HG03045 (cell line): ENCODE data around the gene DNASE1L2.

ENCODE experiments used
- ATAC-seq: cut with Tn5 transposase; IDR thresholded peaks from one replicate; pipeline ENCODE4 v1.9.1; 2021; ENCODE audit warnings: mild to moderate bottlenecking, moderate library complexity; ENCODE audit not compliant: unreplicated experiment

DNASE1L2 gene, protein sequence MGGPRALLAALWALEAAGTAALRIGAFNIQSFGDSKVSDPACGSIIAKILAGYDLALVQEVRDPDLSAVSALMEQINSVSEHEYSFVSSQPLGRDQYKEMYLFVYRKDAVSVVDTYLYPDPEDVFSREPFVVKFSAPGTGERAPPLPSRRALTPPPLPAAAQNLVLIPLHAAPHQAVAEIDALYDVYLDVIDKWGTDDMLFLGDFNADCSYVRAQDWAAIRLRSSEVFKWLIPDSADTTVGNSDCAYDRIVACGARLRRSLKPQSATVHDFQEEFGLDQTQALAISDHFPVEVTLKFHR

DNA sequence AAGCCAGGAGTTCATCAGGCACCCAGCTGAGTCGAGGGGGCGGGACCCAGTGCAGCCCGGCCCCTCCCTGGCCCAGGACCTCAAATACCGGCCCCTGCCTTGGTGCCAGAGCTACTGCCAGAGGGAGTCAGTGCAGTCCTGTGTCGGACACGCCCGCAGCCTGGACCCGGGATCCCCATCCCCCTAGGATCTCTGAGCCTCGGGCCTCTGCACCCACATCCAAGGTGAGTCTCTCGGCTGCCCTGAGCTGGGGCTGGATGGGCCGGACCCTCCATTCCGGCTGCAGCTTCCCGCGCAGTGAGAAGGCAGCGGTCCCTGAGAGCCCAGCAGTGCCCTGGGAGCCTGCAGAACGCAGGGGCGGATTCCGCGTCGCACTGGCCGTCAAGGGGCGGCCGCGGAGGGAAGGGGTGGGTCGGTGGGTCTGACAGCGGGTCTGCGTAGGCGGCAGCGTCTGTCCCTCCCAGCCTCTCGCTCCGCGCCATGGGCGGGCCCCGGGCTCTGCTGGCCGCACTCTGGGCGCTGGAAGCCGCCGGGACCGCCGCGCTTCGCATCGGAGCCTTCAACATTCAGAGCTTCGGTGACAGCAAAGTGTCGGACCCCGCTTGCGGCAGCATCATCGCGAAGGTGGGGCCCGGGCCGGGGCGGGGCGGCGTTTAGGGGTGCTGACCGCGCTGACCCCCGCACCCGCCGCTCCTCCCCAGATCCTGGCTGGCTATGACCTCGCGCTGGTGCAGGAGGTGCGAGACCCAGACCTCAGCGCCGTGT, at the start of gene DNASE1L2:
Gene DNASE1L2, plus strand, starts transcription at position 108 of the 765 bp plus-strand sequence. Its CDS starts 373 bp downstream, at position 481.
- no peak for ATAC-seq

DNA sequence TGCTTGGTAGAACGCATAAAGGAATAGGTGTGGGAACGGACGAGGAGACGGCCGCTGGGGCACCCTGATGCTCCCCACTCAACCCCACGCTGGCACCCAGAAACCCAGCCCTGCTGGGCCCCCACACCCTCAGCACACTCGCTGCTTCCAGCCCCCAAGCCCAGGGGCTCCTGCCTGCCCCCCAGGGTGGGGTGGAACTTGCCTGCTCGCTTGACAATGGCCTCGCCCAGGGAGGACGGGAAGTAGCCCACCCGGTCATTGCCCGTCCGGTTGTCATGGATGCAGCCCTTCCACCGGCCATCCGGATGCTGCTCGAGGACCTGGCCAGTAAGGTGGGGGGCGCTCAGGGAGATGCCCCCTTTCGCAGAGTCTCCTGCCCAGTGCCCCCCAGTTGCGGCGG, 49.7 kb upstream of the DNASE1L2 start:
- no peak for ATAC-seq

DNA sequence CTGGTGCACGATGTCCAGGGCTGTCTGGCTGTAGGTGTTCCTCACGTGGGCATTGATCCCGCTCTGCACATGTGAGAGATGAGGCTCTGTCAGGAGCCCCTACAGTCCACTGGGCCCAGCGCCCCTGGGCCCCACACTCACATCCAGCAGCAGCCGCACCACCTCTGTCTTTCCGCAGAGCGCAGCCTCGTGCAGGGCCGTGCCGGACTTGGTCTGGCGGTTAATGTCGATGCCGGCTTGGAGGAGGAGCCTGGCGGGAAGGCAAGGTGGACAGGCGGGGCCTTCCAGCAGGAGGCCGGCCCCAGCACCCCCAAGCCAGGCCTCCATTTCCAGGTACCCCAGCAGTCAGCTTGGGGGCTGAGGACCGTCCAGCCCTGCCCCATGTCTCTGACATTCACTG, 49.0 kb upstream of the DNASE1L2 start:
- ATAC-seq, result no peak

DNA sequence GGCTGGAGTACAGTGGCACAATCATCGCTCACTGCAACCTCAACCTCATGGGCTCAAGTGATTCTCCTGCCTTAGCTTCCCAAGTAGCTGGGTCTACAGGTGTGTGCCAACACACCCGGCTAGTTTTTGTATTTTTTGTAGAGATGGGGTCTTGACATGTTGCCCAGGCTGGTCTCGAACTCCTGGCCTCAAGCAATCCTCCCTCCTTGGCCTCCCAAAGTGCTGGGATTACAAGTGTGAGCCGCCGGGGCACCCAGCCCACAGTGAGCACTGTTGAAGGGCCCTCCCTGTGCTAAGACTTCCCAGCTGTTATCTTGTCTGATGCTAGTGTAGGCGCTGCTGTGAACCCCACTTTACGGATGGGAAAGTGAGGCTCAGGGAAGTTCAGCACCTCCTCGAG, 47.8 kb upstream of the DNASE1L2 start:
- no peak for ATAC-seq

DNA sequence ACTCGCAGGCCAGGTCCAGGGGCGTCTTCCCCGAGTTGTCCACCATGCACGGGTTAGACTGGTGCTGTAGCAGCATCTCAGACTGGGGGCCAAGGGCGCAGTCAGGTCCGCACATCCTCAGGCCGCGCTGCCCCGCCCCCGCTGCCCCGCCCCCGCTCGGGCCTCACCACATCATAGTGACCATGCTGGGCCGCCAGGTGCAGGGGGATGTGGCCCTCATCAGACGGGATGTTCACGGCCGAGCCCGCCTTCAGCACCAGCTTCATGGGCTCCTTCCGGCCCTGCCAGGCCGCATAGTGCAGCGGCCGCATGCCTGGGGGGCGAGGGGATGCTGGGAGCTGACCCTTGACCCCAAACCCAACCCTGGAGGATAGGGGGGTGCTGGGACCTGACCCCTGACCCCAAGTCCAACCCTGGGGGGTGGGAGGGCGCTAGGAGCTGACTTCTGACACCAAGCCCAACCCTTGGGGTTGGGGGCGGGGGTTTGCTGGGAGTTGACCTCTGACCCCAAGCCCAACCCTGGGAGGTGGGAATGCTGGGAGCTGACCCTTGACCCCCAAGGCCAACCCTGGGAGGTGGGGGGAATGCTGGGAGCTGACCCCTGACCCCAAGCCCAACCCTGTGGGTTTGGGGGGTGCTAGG, 46.9 kb upstream of the DNASE1L2 start:
- no peak for ATAC-seq

DNA sequence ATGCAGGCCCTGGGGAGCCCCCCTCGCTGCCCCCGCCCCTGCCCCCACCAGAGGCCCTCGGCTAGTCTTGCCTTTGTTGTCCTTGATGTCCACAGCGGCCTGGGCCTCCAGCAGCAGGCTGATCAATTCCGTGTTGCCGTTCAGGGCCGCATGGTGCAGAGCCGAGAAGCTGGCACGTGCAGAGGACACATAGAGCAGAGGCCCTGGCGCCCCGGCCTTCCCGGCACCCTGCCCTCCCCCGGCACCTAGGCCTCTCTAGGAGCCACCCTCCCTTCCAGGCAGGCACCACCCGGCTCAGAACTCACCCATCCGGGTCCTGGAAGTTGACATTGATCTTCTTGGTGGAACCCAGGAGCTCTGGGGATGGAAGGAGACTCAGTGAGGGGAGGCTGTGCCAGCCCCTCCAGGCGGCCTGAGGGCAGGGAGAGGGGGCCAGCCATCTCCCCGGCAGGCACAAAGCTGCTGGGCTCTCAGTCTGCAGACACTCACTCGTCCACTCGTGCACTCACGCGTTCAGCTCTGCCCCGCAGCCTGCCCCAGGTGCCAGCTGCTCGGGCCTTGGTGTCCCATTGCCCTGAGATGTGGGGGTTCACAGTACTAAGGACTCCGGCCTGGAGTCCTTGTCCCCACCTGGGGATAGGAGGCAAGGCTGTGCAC, 46.1 kb upstream of the DNASE1L2 start:
- no peak for ATAC-seq

DNA sequence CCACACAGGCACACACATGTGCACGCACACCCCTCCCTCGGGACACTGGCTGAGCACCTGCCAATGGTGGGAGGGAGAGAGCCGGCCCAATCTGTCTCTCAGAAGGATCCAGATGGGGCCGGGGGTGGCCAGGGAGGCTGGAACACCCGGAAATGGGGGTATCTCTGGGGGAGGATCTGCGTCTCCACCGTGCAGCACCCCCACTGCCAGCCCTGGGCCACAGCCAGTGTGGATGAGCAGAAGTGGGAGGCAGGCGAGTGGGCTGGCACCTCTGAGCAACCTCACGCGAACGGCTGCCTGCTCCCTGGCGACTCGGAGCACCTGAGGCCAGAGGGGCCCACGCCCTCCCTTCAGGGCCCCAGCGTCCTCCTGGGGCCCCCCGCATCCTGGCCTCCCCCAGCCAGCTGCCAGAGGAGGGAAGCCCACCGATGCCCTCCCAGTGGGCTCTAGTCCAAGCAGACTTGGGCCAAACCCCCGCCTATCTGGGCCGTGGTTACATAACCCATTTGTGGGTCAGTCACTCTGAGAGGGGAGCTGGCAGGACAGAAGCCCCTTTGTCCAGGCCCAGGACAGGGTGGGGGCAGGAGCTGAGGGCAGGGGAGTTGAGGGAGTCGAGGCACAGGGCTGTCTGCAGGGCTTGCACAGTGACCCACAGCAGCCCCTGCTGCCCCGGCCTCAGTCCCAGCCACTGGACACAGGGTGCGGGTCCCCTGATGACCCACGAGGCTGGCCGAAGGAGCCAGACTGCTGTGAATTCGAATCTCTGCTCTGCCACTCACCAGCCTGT, 45.4 kb upstream of the DNASE1L2 start:
- no peak for ATAC-seq

DNA sequence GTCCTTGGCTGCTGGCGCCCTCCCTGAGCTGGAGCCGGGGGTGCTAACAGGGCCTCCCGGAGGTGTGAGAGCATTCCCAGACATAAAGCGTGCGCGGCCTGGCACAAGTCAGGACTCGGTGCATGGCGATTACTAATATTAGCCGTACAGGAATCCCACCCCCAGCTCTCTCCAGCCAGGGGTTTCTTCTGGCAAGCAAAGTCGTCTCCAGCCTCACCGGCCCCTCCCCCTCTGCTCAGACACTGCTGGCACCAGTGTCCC, 44.9 kb upstream of the DNASE1L2 start:
- no peak for ATAC-seq

DNA sequence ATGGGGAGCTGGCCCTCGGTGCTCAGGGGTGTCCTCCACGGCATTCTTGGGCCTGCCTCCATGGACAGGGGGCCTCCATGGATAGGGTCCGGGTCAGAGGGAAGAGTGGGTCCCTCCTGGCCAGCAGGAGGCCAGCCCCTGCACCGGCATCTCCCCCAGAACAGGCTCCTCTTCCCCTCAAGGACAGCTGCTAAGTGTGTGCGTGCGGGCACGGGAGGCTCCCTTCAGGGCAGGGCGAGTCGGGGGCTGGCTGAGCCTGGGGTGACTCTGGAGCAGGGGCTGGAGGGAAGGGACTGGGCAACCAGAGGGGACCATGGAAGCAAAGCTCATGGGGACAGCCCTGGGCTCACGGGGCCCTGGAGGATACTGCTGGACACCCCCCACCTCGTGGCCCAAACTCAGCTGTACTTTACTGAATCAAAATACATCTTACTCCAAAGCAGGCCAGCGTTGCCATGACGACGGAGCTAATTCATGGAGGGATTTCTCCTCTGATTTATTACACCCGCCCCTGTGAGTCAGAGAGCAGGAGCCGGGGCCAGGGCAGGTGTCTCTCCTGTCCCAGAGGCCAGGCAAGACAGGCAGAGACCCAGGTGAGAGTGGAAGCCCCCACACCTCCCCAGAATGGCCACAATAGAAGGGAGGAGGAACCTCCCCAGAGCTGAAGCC, 41.9 kb upstream of the DNASE1L2 start:
- no peak for ATAC-seq

DNA sequence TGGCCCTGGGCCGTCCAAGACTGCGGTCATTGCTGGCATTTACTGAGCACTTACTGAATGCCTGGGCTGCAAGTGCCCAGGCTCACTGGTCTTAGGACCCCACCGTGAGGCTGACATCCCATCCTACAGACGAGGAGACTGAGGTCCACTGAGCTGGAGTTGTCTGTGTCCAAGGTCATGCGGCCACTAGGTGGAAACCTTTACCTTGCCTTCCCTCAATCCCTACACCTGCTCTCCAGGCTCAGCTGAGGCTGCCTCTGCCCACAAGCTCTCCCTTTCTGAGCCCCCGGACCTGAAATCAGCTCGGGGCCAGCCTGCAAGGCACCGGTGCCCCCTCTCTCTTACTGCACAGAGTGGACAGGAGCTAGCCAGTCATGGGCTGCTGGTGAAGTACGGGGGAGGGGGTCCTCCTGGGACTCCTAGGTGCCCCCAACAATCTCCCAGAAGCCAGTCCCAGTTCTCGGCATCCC, 41.4 kb upstream of the DNASE1L2 start:
- no peak for ATAC-seq

DNA sequence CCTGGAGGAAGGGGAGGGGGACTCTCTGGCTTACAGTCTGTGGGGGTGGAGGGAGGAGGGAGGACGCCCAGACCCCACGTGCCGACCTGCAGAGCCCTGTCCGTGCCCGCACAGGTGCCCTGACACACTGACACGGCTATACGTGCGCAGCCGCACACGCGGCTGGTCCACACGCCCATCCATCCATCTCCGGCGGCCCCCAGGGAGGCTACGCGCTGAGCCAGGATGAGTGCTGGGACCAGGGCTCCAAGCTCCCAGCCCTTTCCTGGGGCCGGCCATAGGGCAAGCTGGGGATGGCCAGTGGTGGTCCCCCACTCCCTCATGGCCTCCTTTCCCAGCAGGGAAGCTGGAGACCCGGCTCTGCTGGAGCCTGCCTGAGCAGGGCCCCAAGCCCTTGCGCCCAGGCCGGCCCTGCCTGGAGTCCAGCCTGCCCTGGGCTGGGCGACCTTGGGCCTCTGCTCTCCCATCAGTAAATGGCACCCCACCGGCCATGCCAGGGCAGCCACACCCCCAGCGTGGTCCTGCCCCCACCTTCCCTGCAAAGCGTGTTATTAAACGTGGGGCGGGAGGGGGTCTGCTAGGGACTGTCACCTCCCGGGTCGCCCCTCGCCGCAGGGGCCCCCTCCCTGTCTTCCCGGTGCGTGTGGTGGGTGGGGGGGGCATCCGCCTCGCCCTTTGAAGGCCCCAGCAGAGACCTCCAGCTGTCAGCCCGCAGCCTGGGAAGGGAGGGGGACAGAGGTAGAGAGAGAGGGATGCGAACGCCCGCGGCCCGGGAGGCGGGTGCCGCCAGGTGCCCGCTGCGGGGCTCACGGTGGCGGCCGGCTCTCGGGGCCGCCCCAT, 40.7 kb upstream of the DNASE1L2 start:
- ATAC-seq, result no peak

DNA sequence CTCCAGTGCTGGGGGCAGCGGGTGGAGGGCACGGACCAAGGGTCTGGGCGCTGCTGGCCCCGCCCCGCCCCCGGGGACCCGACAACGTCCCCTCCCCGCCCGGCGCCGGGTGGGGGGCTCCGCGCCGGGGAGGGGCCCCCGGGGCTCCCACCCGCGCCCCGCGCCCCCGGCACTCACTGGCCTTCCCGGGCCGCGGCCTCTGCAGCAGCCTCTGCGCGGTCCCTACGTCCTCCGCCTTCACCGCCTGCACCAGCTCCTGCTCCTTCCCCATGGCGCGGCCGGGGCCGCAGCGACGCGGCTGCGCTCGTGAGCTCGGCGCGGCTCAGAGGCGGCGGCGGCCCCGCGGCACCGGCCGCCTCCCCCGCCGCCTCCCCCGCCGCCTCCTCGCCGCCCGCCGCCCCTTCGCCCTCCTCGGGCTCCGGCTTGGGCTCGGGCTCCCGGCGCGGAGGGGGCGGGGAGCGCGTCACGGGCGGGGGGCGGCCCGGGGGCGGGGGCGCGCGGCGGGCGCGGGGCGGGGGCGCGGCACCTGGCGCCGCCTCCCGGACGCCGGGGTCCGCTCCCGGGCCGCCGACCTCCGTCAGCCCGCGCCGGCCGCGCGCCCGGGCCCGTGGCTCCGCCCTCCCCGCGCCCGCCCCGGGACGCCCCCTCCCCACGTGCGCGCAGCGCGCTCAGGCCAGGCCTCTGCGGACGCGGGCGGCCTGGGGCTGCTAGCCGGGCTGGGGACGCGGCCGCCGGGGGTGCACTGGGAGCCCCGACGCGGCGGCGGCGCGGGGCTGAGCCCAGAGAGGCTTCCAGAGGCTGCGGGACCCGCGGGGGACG, 39.9 kb upstream of the DNASE1L2 start, which contains the start of gene CASKIN1:
Gene CASKIN1, minus strand, starts transcription at position 444 of the 819 bp plus-strand sequence. Its CDS starts 173 bp downstream, at position 271.
- no peak for ATAC-seq

DNA sequence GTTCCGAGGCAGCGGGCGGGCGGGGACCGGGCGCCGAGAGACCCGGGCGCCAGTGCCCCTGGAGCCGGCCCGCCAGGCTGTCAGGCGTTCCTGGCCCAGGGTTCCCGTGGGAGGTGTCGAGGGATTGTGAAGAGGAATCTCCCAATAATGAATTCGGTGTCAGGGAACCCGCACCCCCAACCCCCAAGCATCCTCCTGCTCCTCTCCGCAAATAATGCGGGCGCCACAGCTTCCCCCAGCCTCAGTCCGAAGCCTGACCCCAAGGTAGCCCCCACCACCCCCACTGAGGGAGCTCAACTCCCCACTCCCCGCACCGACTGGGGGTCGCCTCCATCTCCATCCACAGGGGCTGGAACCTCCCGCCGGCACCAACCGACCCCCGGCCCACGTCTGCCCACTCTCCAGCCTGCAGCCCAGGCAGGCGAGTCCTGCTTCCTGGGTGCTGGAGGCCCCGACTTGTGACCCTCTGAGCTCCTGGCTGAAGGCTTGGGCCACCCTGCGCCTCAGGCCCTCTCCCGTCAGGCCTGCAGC, 39.2 kb upstream of the DNASE1L2 start:
- no peak for ATAC-seq

DNA sequence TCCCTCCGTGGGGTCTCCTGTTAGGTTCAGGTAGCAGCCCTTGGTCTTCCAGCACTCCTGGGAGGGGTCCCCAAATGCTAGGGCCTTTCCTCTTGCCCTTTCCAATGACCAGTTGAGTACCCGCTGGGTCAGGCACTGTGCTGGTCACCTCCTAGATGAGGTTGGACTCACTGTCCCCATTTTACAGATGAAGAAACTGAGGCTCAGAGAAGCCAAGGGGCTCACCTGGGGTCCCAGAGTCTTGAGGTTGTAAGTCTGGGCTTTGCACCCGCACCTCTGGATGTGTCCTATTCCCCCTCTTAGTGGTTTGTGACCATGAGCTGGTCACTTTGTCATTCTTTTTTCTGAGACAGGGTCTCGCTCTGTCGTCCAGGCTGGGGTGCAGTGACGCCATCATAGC, 38.5 kb upstream of the DNASE1L2 start:
- ATAC-seq, result no peak

DNA sequence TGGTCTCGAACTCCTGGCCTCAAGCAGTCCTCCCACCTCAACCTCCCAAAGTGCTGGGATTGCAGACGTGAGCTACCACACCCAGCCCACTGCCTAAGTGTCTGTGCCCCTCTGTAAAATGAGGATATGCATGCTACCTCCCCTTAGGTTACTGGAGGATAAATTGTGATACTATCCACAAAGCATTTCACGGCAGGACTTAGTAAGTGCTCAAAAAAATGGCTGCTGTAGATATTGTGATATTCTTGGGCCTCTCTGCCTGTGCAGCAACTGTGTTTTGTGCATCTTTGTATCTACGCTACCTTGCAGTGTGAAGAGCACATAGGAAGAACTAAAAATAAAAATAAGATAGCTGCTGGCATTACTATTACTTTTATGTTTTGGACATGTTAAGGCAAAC, 38.0 kb upstream of the DNASE1L2 start:
- ATAC-seq, result no peak

DNA sequence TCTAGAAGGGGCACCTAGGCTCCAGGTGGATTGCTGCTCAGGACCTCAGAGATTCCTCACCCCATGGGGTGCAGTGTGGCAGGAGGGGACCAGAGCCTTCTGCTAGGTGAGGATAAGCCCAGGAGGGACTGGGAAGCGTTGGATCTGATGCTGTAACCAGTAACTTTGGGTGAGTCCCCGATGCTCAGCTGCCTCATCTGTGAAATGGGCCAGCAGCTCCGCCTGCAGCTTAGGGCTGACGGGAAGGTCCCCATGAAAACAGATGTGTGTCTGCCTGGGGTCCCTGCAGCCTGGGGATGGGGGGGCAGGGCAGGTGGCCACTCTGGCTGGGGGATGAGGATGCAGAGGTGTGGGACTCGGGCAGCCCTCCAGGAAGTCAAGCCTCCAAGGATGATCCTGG, 37.1 kb upstream of the DNASE1L2 start:
- no peak for ATAC-seq

DNA sequence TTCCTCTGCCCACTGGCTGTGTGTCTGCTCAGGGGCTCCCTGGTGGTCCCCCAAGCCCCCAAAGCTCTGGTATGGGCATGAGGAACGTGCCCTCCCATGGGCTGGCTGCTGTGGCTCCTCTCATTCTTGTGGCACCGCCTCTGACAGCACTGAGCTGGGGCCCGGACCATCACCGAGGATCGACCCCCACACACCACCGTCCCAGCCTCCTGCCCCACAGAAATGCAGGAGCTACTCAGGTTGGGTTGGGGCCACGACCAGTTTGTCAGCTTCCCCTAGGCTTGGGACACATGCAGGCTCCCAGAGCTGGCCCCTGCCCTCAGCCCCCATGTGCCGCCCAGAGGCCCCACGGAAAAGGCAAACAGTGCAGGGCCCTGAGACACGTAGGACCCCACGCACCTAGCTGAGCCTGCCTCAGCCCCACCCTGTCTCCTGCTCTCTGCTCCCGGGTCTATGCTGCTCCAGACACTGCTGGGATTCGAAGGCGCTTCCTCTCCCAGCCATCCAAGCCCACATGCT, 36.6 kb upstream of the DNASE1L2 start:
- no peak for ATAC-seq

DNA sequence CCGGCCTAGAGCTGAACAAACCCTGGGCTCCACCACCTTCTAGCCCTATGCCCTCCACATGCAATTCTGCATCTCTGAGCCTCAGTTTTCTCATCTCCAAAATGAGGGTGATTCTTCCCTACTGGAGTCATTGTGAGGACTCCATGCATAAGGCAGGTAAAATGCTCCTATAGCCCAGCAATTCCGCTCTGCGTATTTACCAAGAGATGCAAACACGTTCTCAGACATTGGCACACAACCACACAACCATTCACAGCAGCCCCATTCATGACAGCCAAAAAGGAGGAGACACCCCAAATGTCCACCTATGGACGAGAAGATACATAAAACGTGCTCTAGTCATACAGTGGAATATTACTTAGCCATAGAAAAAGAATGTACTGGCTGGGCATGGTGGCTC, 35.9 kb upstream of the DNASE1L2 start:
- no peak for ATAC-seq
